Cardiac fibroblast (primary cell): ENCODE measurements around the gene MYH14.

Experiments used
- DNase-seq, 2 donors: peaks; one replicate each; pipeline versions ENCODE4 v3.0.0 to v3.0.0-alpha.2; 2010; ENCODE audit warnings: low read depth in 2 of 2
- H3K4me3 ChIP-seq, 2 donors: replicated peaks in 1 of 2; 1 replicate in 1 of 2; 2 replicates in 1 of 2; pipeline ENCODE4 v1.5.1; 2011; ENCODE audit warnings: low read depth in 2 of 2, low read length in 2 of 2, mild to moderate bottlenecking in 2 of 2, moderate library complexity in 1 of 2
- TF ChIP-seq, protein P1 (sequence below): IDR thresholded peaks from one replicate; pipeline ENCODE4 v1.5.1; 2011; ENCODE audit warnings: low read depth, mild to moderate bottlenecking, low read length, inconsistent platforms

MYH14 gene

DNA sequence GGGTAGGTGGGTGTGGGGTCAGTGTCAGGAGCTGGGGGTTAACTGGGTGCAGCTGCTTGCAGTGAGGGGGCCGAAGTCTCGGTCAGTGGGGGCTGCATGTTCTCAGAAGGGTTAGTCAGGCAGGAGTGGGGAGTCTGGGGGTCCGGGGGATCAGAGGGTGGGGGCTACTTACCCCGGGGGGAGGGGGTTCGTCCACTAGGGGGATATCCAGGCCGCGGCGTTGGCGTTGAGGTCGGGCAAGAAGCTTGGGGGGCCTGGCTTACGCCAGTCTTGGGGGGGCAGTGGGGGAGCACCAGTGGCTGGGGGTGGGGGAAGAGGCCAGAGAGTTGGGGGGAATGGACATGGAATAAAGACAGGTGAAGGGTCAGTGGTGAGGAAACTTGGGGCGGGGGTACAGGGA is 116.6 kb downstream of the MYH14 start:
- DNase-seq, result no peak
- TF ChIP-seq, protein P1, sequence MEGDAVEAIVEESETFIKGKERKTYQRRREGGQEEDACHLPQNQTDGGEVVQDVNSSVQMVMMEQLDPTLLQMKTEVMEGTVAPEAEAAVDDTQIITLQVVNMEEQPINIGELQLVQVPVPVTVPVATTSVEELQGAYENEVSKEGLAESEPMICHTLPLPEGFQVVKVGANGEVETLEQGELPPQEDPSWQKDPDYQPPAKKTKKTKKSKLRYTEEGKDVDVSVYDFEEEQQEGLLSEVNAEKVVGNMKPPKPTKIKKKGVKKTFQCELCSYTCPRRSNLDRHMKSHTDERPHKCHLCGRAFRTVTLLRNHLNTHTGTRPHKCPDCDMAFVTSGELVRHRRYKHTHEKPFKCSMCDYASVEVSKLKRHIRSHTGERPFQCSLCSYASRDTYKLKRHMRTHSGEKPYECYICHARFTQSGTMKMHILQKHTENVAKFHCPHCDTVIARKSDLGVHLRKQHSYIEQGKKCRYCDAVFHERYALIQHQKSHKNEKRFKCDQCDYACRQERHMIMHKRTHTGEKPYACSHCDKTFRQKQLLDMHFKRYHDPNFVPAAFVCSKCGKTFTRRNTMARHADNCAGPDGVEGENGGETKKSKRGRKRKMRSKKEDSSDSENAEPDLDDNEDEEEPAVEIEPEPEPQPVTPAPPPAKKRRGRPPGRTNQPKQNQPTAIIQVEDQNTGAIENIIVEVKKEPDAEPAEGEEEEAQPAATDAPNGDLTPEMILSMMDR, result no peak

DNA sequence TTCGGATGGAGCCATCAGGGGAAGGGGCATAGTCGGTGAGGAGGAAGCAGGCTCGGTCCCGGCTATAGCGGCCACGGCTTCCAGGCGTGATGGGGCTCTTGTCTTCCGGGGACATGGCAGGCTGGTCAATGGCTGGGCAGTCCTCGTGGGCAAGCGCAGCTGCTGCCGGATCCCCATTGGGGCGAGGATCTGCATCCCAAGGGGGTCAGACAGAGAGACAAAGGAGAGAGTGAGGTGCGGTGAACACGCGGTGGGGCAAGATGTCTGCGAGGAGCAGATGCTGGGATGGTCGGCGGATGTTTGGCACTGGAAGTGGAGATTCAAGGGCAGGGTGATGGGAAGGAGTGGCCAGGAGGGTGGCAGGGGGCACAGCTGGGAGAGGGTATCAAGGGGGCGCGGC is 117.2 kb downstream of the MYH14 start:
- H3K4me3 ChIP-seq, result no peak overlapping the region
- DNase-seq, result no peak
- TF ChIP-seq, protein P1, result no peak

More for the DNA sequence above, 116.6 kb downstream of the MYH14 start:
- no peak overlapping the region for H3K4me3 ChIP-seq

- no peak overlapping the region for H3K4me3 ChIP-seq
- TF ChIP-seq, protein P1, result no peak
- DNase-seq, result no peak
Measured at GRCh38 chr19:50321831-50322230, 118.4 kb downstream of the MYH14 start.

- TF ChIP-seq, protein P1, result no peak
- H3K4me3 ChIP-seq, result no peak overlapping the region
- DNase-seq, result no peak
Measured at GRCh38 chr19:50322234-50322633, 118.8 kb downstream of the MYH14 start.

DNA sequence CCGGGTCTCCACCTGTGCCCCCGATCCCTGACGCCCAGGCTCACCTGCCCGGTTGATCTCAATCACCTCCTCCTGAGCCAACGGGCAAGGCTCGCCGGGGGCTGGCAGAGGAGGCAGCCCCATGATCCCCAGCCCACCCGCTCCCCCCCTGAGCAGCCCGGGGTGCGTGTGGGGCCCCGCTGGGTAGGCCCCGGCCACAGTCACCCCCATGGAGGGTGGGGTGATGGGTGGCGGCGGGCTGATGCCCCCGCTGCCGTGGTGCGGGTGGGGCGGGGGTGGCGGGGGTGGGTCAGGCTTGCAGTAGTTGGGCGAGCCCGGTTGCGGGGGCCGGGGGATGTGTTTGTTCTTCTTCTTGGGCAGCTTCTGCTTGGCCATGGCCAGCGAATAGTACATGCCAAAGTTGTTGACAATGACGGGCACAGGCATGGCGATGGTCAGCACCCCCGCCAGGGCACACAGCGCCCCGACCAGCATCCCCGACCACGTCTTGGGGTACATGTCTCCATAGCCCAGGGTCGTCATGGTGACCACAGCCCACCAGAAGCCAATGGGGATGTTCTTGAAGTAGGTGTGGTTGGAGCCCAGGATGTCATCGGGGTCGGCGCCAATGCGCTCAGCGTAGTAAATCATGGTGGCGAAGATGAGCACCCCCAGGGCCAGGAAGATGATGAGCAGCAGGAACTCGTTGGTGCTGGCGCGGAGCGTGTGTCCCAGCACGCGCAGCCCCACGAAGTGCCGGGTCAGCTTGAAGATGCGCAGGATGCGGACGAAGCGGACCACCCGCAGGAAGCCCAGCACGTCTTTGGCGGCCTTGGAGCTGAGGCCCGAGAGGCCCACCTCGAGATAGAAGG is 119.7 kb downstream of the MYH14 start:
- TF ChIP-seq, protein P1, result no peak
- H3K4me3 ChIP-seq, result no peak overlapping the region
- DNase-seq, result no peak

DNA sequence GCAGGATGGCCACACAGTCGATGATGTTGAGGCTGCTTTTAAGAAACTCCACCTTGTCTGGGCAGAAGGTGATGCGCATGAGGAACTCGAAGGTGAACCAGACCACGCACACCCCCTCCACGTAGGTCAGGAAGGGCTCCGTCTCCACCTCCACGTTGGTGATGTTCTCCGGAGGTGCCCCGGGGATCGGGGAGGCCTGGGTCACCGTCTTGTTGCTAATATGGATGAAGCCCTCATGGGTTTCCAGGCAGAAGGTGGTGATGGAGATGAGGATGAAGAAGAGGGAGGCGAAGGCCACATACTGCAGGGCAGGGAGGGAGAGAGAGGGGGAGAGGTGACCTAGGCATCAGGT is 120.3 kb downstream of the MYH14 start:
- TF ChIP-seq, protein P1, result no peak
- no peak for DNase-seq
- H3K4me3 ChIP-seq, result no peak overlapping the region
